Gastroesophageal sphincter (tissue), 4 donors: ENCODE data around the gene SETBP1. TPM values are rescaled to one million over a fixed set of nuclear protein-coding genes. Genes with fewer than 3 reads are reported as not detected.

Experiments used
- ATAC-seq: fragments of 150-250 bp; one replicate; pipeline ENCODE4 v1.9.1; 2016; ENCODE audit warnings: mild to moderate bottlenecking, moderate library complexity
- H3K27ac ChIP-seq, 4 donors: fragments of 200-600 bp; sonication (generic) in 3 of 4; 1 replicate in 3 of 4; 2 replicates in 1 of 4; pipeline ENCODE4 v1.5.1; 2016 to 2019
- H3K27me3 ChIP-seq: fragments of 200-600 bp; sonication (generic); one replicate; pipeline ENCODE4 v1.5.1; 2019
- H3K36me3 ChIP-seq, 2 donors: fragments of 200-600 bp; sonication (generic); one replicate each; pipeline ENCODE4 v1.5.1; 2019; ENCODE audit warnings: control low read depth in 1 of 2
- H3K4me1 ChIP-seq, 3 donors: fragments of 200-600 bp; sonication (generic); 1 replicate in 2 of 3; 2 replicates in 1 of 3; pipeline ENCODE4 v1.5.1; 2016 to 2019; ENCODE audit warnings: control low read depth in 2 of 3
- H3K4me3 ChIP-seq, 2 donors: fragments of 200-600 bp; sonication (generic); one replicate each; pipeline ENCODE4 v1.5.1; 2019; ENCODE audit warnings: mild to moderate bottlenecking in 1 of 2, moderate library complexity in 1 of 2
- H3K9me3 ChIP-seq, 3 donors: fragments of 200-600 bp; sonication (generic); one replicate each; pipeline ENCODE4 v1.5.1; 2017 to 2019; ENCODE audit warnings: control low read depth in 2 of 3
- EP300 ChIP-seq: sonication (generic); formaldehyde crosslinking; IDR thresholded peaks from one replicate; pipeline ENCODE4 v1.6.1; 2017; ENCODE audit warnings: antibody characterized with exemption, mild to moderate bottlenecking
- POLR2A ChIP-seq, 2 donors: fragments of 450-650 bp; IDR thresholded peaks; one replicate each; pipeline ENCODE4 v1.6.1; 2017; ENCODE audit warnings: antibody characterized with exemption in 2 of 2, mild to moderate bottlenecking in 2 of 2, moderate library complexity in 1 of 2
- POLR2AphosphoS5 ChIP-seq: sonication (generic); formaldehyde crosslinking; IDR thresholded peaks from one replicate; pipeline ENCODE4 v1.6.1; 2017; ENCODE audit warnings: antibody characterized with exemption
- WGBS, 2 donors: methylation state at CpG; one replicate each; pipeline ENCODE4 v1.1.5; 2018; ENCODE audit warnings: low coverage in 1 of 2; 5-methylcytosine and 5-hydroxymethylcytosine counted together
- total RNA-seq, 4 donors: library from RNA; depleted of rRNA; stranded (reverse); fragments of >200 nt; gene quantifications; one replicate each; pipeline ENCODE4 v1.1.0, GENCODE V29; 2016
- TF ChIP-seq, protein P1 (sequence below), 4 experiments: fragments of 200-600 bp in 2 of 4; fragments of 450-650 bp in 2 of 4; sonication (generic) in 1 of 4; IDR thresholded peaks; one replicate each; pipeline ENCODE4 v1.5.1; 2017 to 2019; ENCODE audit warnings: antibody characterized with exemption in 4 of 4, mild to moderate bottlenecking in 2 of 4, moderate library complexity in 2 of 4

The SETBP1 gene
- total RNA-seq, 4 donors from 2014 or later: 42.5 to 87.6 (median 67.8) TPM

DNA sequence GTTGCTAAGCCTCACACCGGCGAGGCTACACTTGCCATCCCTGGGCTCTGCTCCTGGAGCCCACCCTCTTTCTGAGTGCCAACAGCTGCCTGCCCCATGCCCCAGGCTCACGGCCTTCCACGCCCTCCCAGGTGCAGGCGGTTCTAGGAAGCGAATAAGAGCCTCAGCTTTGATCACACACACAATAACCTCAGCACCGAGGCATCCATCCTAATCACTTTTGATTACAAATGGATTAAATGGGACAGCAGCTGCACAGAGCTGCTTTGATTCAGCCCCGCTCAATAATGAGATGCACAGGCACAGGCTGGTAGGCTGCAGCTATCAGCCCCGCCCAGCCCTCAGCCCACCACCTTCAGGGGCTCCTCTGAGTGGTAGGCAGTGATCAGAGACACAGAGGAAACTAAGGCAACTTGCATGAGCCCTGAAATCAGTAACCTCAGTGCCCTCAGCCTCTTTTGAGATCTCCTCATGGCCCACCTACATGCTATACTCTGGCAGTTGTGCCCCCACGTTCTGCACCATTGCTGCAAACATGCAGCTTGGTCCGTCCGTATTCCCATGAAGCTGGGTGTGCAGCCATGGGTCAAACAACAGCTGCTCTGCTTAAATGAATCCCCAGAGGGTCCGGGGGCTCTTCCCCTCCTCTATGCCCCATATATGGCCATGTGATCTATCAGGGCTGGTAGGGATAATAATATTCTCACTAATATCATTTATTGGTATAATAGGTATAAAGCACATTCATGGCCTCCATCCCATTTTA is 171.4 kb downstream of the SETBP1 start:
- ATAC-seq: no peak
- peaks cover 0 to 43% (median 9%) of the 10 kb centered on the region in 3 donors for H3K4me1 ChIP-seq
- 86% methylated on average over 1 to 10 of the region's 13 CpGs for WGBS, 2 donors
- no peak overlapping the region for H3K27ac ChIP-seq
- H3K4me3 ChIP-seq: no peak overlapping the region
- H3K27me3 ChIP-seq: no peaks in the 10 kb centered on the region
- no peak for TF ChIP-seq EP300
- TF ChIP-seq, protein P1, sequence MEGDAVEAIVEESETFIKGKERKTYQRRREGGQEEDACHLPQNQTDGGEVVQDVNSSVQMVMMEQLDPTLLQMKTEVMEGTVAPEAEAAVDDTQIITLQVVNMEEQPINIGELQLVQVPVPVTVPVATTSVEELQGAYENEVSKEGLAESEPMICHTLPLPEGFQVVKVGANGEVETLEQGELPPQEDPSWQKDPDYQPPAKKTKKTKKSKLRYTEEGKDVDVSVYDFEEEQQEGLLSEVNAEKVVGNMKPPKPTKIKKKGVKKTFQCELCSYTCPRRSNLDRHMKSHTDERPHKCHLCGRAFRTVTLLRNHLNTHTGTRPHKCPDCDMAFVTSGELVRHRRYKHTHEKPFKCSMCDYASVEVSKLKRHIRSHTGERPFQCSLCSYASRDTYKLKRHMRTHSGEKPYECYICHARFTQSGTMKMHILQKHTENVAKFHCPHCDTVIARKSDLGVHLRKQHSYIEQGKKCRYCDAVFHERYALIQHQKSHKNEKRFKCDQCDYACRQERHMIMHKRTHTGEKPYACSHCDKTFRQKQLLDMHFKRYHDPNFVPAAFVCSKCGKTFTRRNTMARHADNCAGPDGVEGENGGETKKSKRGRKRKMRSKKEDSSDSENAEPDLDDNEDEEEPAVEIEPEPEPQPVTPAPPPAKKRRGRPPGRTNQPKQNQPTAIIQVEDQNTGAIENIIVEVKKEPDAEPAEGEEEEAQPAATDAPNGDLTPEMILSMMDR (IDR thresholded peaks at IDR 0.05): no peak
- no peak for TF ChIP-seq POLR2A (IDR thresholded peaks at IDR 0.05)
- TF ChIP-seq POLR2AphosphoS5: no peak
- no peaks in the 10 kb centered on the region for H3K36me3 ChIP-seq
- H3K9me3 ChIP-seq: no peaks in the 10 kb centered on the region

DNA sequence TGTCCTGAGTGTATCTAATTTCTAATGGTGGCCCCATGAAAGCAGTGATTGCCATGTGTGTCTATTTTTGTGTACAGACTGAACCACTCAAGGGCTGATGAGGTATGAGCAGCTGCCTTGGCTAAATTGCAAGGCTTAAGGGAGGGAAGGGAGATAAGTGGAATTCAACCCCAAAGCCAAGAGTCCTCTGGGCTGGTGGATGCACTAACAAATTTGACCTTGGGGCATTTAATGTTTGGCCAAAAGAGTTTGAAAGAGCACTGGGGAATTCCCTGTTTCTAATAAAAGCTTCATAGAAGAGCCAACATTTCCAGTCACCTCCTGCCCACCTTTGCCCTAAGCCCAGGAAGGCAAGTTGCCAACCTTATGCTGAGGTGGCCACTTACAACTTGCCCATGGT is 172.1 kb downstream of the SETBP1 start:
- H3K27ac ChIP-seq: no peak overlapping the region
- H3K4me1 ChIP-seq: peaks cover 0 to 44% (median 9%) of the 10 kb centered on the region in 3 donors
- no peaks in the 10 kb centered on the region for H3K27me3 ChIP-seq
- H3K4me3 ChIP-seq: no peak overlapping the region
- ATAC-seq: no peak
- TF ChIP-seq, protein P1 (IDR thresholded peaks at IDR 0.05): no peak
- TF ChIP-seq EP300 (no peak), POLR2A (IDR thresholded peaks at IDR 0.05) (no peak), POLR2AphosphoS5 (no peak)
- no peaks in the 10 kb centered on the region for H3K9me3 ChIP-seq
- no peaks in the 10 kb centered on the region for H3K36me3 ChIP-seq

- peaks cover 0 to 43% (median 9%) of the 10 kb centered on the region in 3 donors for H3K4me1 ChIP-seq
- H3K9me3 ChIP-seq: no peaks in the 10 kb centered on the region
- H3K27ac ChIP-seq: no peak overlapping the region
- no peaks in the 10 kb centered on the region for H3K36me3 ChIP-seq
- no peaks in the 10 kb centered on the region for H3K27me3 ChIP-seq
- H3K4me3 ChIP-seq: no peak overlapping the region
- TF ChIP-seq POLR2A (IDR thresholded peaks at IDR 0.05): no peak
- no peak for TF ChIP-seq POLR2AphosphoS5
- no peak for TF ChIP-seq EP300
- TF ChIP-seq, protein P1 (IDR thresholded peaks at IDR 0.05): no peak
- WGBS, 2 donors: 60 to 64% methylated on average over 2 of the region's 2 CpGs
- no peak for ATAC-seq
These were observed 172.7 kb downstream of the SETBP1 start for GRCh38 chr18:44853430-44853829.

DNA sequence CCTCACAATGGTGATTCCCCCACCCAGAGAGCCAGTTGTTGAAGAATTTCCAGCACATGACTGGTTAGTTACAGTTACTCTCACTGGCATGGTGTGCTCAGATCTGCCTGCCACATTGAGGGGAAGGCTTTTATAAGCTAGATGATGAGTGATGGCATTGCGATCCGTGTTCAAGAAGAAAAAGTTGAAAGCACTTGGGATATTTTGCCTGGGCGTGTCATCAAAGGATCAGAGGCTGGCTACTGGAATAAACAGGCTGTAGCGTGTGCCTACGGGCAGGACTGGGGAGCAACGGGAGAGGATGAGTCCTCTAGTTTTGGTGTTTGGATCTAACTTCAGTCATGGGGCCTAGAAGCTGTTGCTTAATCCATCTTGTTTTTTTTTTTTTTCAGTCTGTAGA is 175.0 kb downstream of the SETBP1 start:
- TF ChIP-seq EP300 (no peak), POLR2AphosphoS5 (no peak), POLR2A (IDR thresholded peaks at IDR 0.05) (no peak)
- TF ChIP-seq, protein P1 (IDR thresholded peaks at IDR 0.05): no peak
- H3K36me3 ChIP-seq: no peaks in the 10 kb centered on the region
- H3K4me3 ChIP-seq: no peak overlapping the region
- H3K27me3 ChIP-seq: no peaks in the 10 kb centered on the region
- no peak overlapping the region for H3K27ac ChIP-seq
- H3K9me3 ChIP-seq: no peaks in the 10 kb centered on the region
- no peak for ATAC-seq
- WGBS, 2 donors: 92 to 100% methylated on average over 2 to 5 of the region's 6 CpGs
- peaks cover 0 to 47% (median 17%) of the 10 kb centered on the region in 3 donors for H3K4me1 ChIP-seq

DNA sequence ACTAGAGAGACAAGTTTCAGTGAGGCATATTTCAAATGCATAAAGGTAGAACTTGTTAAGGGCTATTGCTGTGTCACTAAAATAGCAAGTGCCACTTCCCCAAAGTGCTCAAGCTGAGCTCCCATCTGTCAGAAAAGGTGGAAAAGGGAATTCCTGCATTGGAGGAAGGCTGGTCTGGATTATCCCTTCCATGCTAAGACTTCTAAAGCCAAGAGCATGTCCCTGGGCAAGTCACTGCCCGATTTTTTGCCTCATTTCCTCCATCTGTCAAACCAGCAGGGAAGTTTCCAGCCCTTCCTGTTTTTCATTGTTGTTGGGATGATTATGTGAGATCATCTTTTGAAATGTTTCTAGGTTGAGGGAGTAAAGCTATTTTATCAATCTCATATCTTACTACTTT is 175.5 kb downstream of the SETBP1 start:
- 100% methylated on average over 1 of the region's 1 CpG; no CpG with 5 or more reads in 1 of the 2 donors for WGBS, 2 donors
- H3K27ac ChIP-seq: no peak overlapping the region
- ATAC-seq: no peak
- TF ChIP-seq POLR2AphosphoS5 (no peak), EP300 (no peak), POLR2A (IDR thresholded peaks at IDR 0.05) (no peak)
- TF ChIP-seq, protein P1 (IDR thresholded peaks at IDR 0.05): no peak
- H3K9me3 ChIP-seq: no peaks in the 10 kb centered on the region
- H3K27me3 ChIP-seq: no peaks in the 10 kb centered on the region
- no peaks in the 10 kb centered on the region for H3K36me3 ChIP-seq
- peaks cover 0 to 49% (median 17%) of the 10 kb centered on the region in 3 donors for H3K4me1 ChIP-seq
- H3K4me3 ChIP-seq: no peak overlapping the region
